CD14-positive monocyte (primary cell): Measurements from ENCODE around the gene COL15A1. TPM values are rescaled to one million over a fixed set of nuclear protein-coding genes. Genes with fewer than 3 reads are reported as not detected.

Experiments used
- DNase-seq, 3 donors: peaks; one replicate each; pipeline ENCODE4 v3.0.0-alpha.2; 2011 to 2022
- H2AFZ ChIP-seq: 2 replicates; pipeline ENCODE4 v1.6.0; 2012; ENCODE audit warnings: mild to moderate bottlenecking, low read depth, low read length, inconsistent platforms; ENCODE audit not compliant: insufficient read depth, poor library complexity, severe bottlenecking
- H3K27ac ChIP-seq, 2 donors: 1 replicate in 1 of 2; 2 replicates in 1 of 2; pipeline ENCODE4 v1.5.1; 2012 to 2013; ENCODE audit warnings: low read length in 2 of 2, control low read depth in 1 of 2, inconsistent platforms in 1 of 2, low read depth in 1 of 2, mild to moderate bottlenecking in 1 of 2
- H3K27me3 ChIP-seq, 2 donors: one replicate each; pipeline versions ENCODE4 v1.6.0 to v1.6.1; 2011 to 2013; ENCODE audit warnings: low read length in 2 of 2; ENCODE audit not compliant: control insufficient read depth in 2 of 2, insufficient read depth in 2 of 2
- H3K36me3 ChIP-seq, 2 donors: replicated peaks in 1 of 2; 1 replicate in 1 of 2; 2 replicates in 1 of 2; pipeline versions ENCODE4 v1.5.1 to v1.6.1; 2012 to 2013; ENCODE audit warnings: low read length in 2 of 2, control low read depth in 1 of 2, inconsistent platforms in 1 of 2, mild to moderate bottlenecking in 1 of 2; ENCODE audit not compliant: insufficient read depth in 2 of 2, control insufficient read depth in 1 of 2
- H3K4me1 ChIP-seq, 2 donors: 1 replicate in 1 of 2; 2 replicates in 1 of 2; pipeline versions ENCODE4 v1.5.1 to v1.6.1; 2012 to 2013; ENCODE audit warnings: low read length in 2 of 2, control low read depth in 1 of 2, inconsistent platforms in 1 of 2, mild to moderate bottlenecking in 1 of 2, moderate library complexity in 1 of 2; ENCODE audit not compliant: insufficient read depth in 2 of 2, control insufficient read depth in 1 of 2
- H3K4me2 ChIP-seq: replicated peaks from 2 replicates; pipeline ENCODE3; 2012; ENCODE audit warnings: low read length, moderate library complexity, mild to moderate bottlenecking; ENCODE audit not compliant: poor library complexity, severe bottlenecking; ENCODE audit errors: extremely low read depth
- H3K4me3 ChIP-seq, 3 experiments: fragments of 200-600 bp in 1 of 3; sonication (generic) in 1 of 3; replicated peaks in 1 of 3; 1 replicate in 2 of 3; 2 replicates in 1 of 3; pipeline ENCODE4 v1.5.1; 2011 to 2013; ENCODE audit warnings: low read length in 3 of 3, mild to moderate bottlenecking in 3 of 3, control low read depth in 2 of 3, low read depth in 2 of 3, inconsistent platforms in 1 of 3, moderate library complexity in 1 of 3
- H3K79me2 ChIP-seq: 2 replicates; pipeline ENCODE4 v1.6.0; 2012; ENCODE audit warnings: mild to moderate bottlenecking, control low read depth, inconsistent platforms, low read length, moderate library complexity; ENCODE audit not compliant: insufficient read depth
- H3K9ac ChIP-seq: 2 replicates; pipeline ENCODE4 v1.6.0; 2017; ENCODE audit warnings: low read length, mild to moderate bottlenecking; ENCODE audit not compliant: insufficient read depth, poor library complexity, severe bottlenecking
- H3K9me3 ChIP-seq, 2 donors: replicated peaks in 1 of 2; 1 replicate in 1 of 2; 2 replicates in 1 of 2; pipeline versions ENCODE4 v1.5.1 to v1.6.1; 2012 to 2013; ENCODE audit warnings: low read length in 2 of 2, control low read depth in 1 of 2; ENCODE audit not compliant: control insufficient read depth in 1 of 2, insufficient read depth in 1 of 2
- H4K20me1 ChIP-seq: 2 replicates; pipeline ENCODE4 v1.6.0; 2012; ENCODE audit warnings: mild to moderate bottlenecking, low read length, control low read depth, moderate library complexity; ENCODE audit not compliant: insufficient read depth
- H3K27ac Mint-ChIP-seq, 7 donors: one replicate each; pipeline ENCODE4 v1.8.0; 2020; ENCODE audit warnings: mild to moderate bottlenecking in 7 of 7, mixed read lengths in 7 of 7, moderate library complexity in 6 of 7, inconsistent platforms in 2 of 7
- H3K27me3 Mint-ChIP-seq, 3 donors: one replicate each; pipeline ENCODE4 v1.8.0; 2021 to 2022; ENCODE audit warnings: low read depth in 3 of 3, mild to moderate bottlenecking in 3 of 3, mixed read lengths in 3 of 3, moderate library complexity in 3 of 3, inconsistent platforms in 1 of 3
- H3K36me3 Mint-ChIP-seq, 2 donors: one replicate each; pipeline ENCODE4 v1.8.0; 2020; ENCODE audit warnings: mixed read lengths in 2 of 2, inconsistent platforms in 1 of 2, mild to moderate bottlenecking in 1 of 2
- H3K4me1 Mint-ChIP-seq: one replicate; pipeline ENCODE4 v1.8.0; 2020; ENCODE audit warnings: mild to moderate bottlenecking, mixed read lengths
- H3K4me3 Mint-ChIP-seq, 2 donors: one replicate each; pipeline ENCODE4 v1.8.0; 2020; ENCODE audit warnings: mild to moderate bottlenecking in 2 of 2, mixed read lengths in 2 of 2, moderate library complexity in 1 of 2
- H3K9me3 Mint-ChIP-seq, 7 donors: one replicate each; pipeline ENCODE4 v1.8.0; 2020 to 2022; ENCODE audit warnings: mixed read lengths in 7 of 7, mild to moderate bottlenecking in 6 of 7, moderate library complexity in 6 of 7, inconsistent platforms in 2 of 7
- CTCF ChIP-seq: fragments of 200-600 bp; IDR thresholded peaks from one replicate; pipeline ENCODE4 v1.8.0; 2022; ENCODE audit warnings: antibody characterized with exemption, mild to moderate bottlenecking
- WGBS: methylation state at CpG from one replicate; pipeline ENCODE4 v1.1.5; 2013; ENCODE audit warnings: missing lambda C conversion rate; ENCODE audit not compliant: insufficient coverage; 5-methylcytosine and 5-hydroxymethylcytosine counted together
- intact Hi-C, 2 donors: fragments of 100-400 bp; cut with micrococcal nuclease; formaldehyde crosslinking; loops; one replicate each; pipeline versions ENCODE4 v1.15.0 to v1.15.1; 2023
- polyA plus RNA-seq, 3 donors: library from polyadenylated mRNA; depleted of rRNA in 1 of 3; unstranded in 2 of 3; stranded (reverse) in 1 of 3; fragments of 300-500 nt in 2 of 3; fragments of >200 nt in 1 of 3; fragmentation: Illumina TruSeq in 2 of 3; gene quantifications; 1 replicate in 2 of 3; 2 replicates in 1 of 3; pipeline ENCODE4 v1.2.3, GENCODE V29; 2012 to 2021

COL15A1 gene
- polyA plus RNA-seq, 3 donors, result 0.03 to 0.14 (median 0.11) TPM

GRCh38 chr9:99056886-99057664 lies 113.4 kb downstream of the COL15A1 start:
- H3K4me3 Mint-ChIP-seq, result peak overlapping the region; percentile 14 to 81
- H3K27ac Mint-ChIP-seq, result peak overlapping the region; percentile 96 to 99 (median 98)

More at GRCh38 chr9:99056886-99057664, 113.4 kb downstream of the COL15A1 start:
- intact Hi-C loops, result loop anchor here (5.0 to 10.0 kb wide), 2 partner anchors 50 to 52 kb away; partner anchors contain the start of gene TGFBR1 (in 2 of the 2)
- peak overlapping the region in 1 of 3 experiments; percentile 60 for H3K4me3 ChIP-seq
- peaks cover 64 to 65% of the 10 kb centered on the region in 2 donors for H3K4me1 ChIP-seq
- peaks cover 65% of the 10 kb centered on the region for H3K4me1 Mint-ChIP-seq
- H3K9me3 ChIP-seq, result no peaks in the 10 kb centered on the region
- no peak overlapping the region for H2AFZ ChIP-seq
- DNase-seq, result peak; percentile 66 to 87 (median 84)
- WGBS, result no CpG with 5 or more reads among the region's 5 CpGs
- no peak overlapping the region for H3K9ac ChIP-seq
- peaks cover 10 to 21% of the 10 kb centered on the region in 2 donors for H3K36me3 Mint-ChIP-seq
- H3K27me3 ChIP-seq, result peaks cover 32 to 34% of the 10 kb centered on the region in 2 donors
- no peak for TF ChIP-seq CTCF
- H4K20me1 ChIP-seq, result no peaks in the 10 kb centered on the region
- no peaks in the 10 kb centered on the region for H3K9me3 Mint-ChIP-seq
- H3K4me2 ChIP-seq, result peak overlapping the region; percentile 69
- no peaks in the 10 kb centered on the region for H3K79me2 ChIP-seq
- H3K27ac ChIP-seq, result peak overlapping the region in 1 of 2 donors; percentile 88
- peaks cover 37 to 46% (median 42%) of the 10 kb centered on the region in 3 donors for H3K27me3 Mint-ChIP-seq
- no peaks in the 10 kb centered on the region for H3K36me3 ChIP-seq
